ENCODE measurements around the gene LIPH. TPM values are rescaled to one million over a fixed set of nuclear protein-coding genes. Genes with fewer than 3 reads are reported as not detected.

Gene LIPH
- total and polyA plus RNA-seq, 10 donors, result 0.03 to 3.1 (median 1.1) TPM

DNA sequence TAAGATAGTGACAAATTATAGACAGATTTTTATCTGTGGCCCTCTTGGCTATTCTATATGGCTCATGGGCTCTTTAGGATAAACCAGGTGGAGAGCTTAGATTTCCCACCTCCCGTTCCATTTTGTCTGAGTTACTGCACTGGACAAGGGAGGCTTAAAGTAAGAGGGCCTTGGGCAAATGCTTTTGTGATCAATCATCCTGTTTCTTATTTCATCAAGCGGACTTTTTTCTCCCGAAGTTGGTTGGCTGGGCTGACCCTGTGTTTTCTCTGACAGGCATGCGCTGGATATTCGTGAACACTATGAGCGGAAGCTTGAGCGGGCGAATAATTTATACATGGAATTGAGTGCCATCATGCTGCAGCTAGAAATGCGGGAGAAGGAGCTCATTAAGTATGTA, 86.9 kb downstream of the LIPH start:
- no peaks in the 10 kb centered on the region for H3K9me3 ChIP-seq
- H3K4me3 ChIP-seq, result no peak overlapping the region
- intact Hi-C loops (cut with DNase I; ENCODE audit: low total_unique reads), result no loop called here
- DNase-seq, result no peak
- 89 to 97% (median 95%) methylated on average over 9 of the region's 9 CpGs for WGBS, 5 donors
- TF ChIP-seq, protein P1, sequence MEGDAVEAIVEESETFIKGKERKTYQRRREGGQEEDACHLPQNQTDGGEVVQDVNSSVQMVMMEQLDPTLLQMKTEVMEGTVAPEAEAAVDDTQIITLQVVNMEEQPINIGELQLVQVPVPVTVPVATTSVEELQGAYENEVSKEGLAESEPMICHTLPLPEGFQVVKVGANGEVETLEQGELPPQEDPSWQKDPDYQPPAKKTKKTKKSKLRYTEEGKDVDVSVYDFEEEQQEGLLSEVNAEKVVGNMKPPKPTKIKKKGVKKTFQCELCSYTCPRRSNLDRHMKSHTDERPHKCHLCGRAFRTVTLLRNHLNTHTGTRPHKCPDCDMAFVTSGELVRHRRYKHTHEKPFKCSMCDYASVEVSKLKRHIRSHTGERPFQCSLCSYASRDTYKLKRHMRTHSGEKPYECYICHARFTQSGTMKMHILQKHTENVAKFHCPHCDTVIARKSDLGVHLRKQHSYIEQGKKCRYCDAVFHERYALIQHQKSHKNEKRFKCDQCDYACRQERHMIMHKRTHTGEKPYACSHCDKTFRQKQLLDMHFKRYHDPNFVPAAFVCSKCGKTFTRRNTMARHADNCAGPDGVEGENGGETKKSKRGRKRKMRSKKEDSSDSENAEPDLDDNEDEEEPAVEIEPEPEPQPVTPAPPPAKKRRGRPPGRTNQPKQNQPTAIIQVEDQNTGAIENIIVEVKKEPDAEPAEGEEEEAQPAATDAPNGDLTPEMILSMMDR (IDR thresholded peaks at IDR 0.05 in 8 of 11, conservative IDR thresholded peaks at IDR 0.05 in 3 of 11), result no peak
- no peak for TF ChIP-seq POLR2A (IDR thresholded peaks at IDR 0.05)
- no peak for TF ChIP-seq POLR2AphosphoS5 (IDR thresholded peaks at IDR 0.05)
- H3K27ac ChIP-seq, result no peak overlapping the region
- no peaks in the 10 kb centered on the region for H3K27me3 ChIP-seq (replicated peaks in 1 of 7)
- peaks cover 0 to 6% (median 0%) of the 10 kb centered on the region in 6 donors for H3K4me1 ChIP-seq
- H3K36me3 ChIP-seq, result peaks cover 0 to 15% (median 0%) of the 10 kb centered on the region in 6 donors

DNA sequence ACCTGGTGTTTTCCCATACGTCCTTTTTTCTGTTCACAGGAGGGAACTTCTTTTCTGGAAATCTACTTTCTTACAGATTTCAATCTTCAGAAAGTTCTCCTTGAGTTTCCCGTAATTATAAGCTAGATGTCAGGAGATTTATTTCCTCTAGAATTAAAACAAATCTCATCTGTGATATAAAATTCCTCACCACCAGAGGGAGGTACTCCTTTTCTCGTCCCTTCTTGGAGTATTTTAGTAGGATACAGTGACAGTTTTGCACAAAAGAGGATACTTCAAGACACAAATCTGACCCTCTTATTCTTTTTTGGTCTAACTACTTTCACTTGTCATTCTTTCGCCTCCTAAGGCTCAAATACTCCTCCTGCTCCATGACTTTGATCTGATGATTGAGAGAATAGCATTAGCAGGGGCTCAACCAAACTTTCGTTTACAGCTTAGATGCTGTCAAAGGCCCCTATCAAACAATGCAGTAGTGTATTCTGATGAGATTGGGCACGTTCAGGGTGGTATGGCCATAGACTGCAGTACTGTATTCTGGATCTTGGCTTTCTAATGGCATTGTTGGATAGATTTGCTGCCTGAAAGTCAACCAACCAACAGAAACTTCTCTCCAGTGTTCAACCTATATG, 91.6 kb downstream of the LIPH start:
- intact Hi-C loops (cut with DNase I; ENCODE audit: low total_unique reads), result no loop called here
- H3K36me3 ChIP-seq, result peaks cover 0 to 4% (median 0%) of the 10 kb centered on the region in 6 donors
- peaks cover 0 to 2% (median 0%) of the 10 kb centered on the region in 6 donors for H3K4me1 ChIP-seq
- TF ChIP-seq POLR2AphosphoS5 (IDR thresholded peaks at IDR 0.05), result no peak
- TF ChIP-seq, protein P1 (IDR thresholded peaks at IDR 0.05 in 8 of 11, conservative IDR thresholded peaks at IDR 0.05 in 3 of 11), result peak in 6 of 11 experiments; percentile 10 to 48 (median 28)
- DNase-seq, result no peak
- no peak overlapping the region for H3K4me3 ChIP-seq
- no peaks in the 10 kb centered on the region for H3K27me3 ChIP-seq (replicated peaks in 1 of 7)
- WGBS, 5 donors, result 63 to 69% (median 67%) methylated on average over 6 of the region's 6 CpGs
- H3K27ac ChIP-seq, result peak overlapping the region in 2 of 8 donors; percentile 7 to 33
- H3K9me3 ChIP-seq, result no peaks in the 10 kb centered on the region

DNA sequence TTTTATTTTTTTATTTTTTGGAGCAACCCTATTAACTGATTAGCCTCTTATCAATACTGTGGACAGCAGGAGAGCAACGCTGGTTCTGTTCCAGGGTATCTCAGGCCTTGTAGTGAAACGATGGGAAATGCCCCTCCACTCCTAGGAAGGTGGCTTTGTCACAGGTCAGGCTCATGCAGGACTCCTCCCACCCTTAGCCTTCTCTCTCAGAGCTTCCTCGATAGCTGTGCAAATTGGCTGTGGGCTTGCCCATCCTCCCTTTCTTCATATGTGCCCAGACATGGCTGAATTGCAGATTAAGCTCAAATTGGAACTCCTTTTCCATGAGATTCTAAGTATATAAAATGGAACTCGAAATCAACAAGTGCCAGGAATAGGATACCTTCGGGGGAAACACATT, 92.1 kb downstream of the LIPH start:
- 63 to 84% (median 73%) methylated on average over 5 of the region's 5 CpGs for WGBS, 5 donors
- no peak for DNase-seq
- Histone ChIP-seq H3K27me3 (replicated peaks in 1 of 7) (no peaks in the 10 kb centered on the region), H3K27ac (peak overlapping the region in 2 of 8 donors; percentile 7 to 33), H3K4me3 (no peak overlapping the region), H3K4me1 (no peaks in the 10 kb centered on the region), H3K36me3 (peaks cover 0 to 4% (median 0%) of the 10 kb centered on the region in 6 donors), H3K9me3 (no peaks in the 10 kb centered on the region)
- intact Hi-C loops (cut with DNase I; ENCODE audit: low total_unique reads), result no loop called here
- TF ChIP-seq POLR2A (IDR thresholded peaks at IDR 0.05) (no peak), POLR2AphosphoS5 (IDR thresholded peaks at IDR 0.05) (no peak)
- TF ChIP-seq, protein P1 (IDR thresholded peaks at IDR 0.05 in 8 of 11, conservative IDR thresholded peaks at IDR 0.05 in 3 of 11), result no peak

DNA sequence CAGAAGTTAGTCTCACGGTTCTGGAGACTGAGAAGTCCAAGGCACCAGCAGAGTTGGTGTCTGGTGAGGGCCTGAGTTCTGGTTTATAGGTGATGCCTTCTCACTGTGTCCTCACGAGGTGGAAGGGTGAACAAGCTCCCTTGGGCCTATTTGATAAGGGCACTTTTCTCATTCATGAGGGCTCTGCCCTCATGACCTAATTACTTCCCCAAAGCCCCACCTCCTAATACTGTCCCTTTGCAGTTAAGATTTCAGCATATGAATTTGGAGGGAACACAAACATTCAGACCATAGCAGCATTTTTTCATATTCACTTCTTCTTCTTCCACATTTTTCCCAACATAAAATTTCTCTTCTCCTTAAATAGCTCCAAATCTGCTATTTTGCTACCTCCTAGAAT, 95.0 kb downstream of the LIPH start:
- 52 to 84% (median 75%) methylated on average over 2 of the region's 2 CpGs for WGBS, 5 donors
- no peaks in the 10 kb centered on the region for H3K36me3 ChIP-seq
- H3K27me3 ChIP-seq (replicated peaks in 1 of 7), result no peaks in the 10 kb centered on the region
- no peak overlapping the region for H3K4me3 ChIP-seq
- H3K9me3 ChIP-seq, result no peaks in the 10 kb centered on the region
- intact Hi-C loops (cut with DNase I; ENCODE audit: low total_unique reads), result no loop called here
- H3K27ac ChIP-seq, result no peak overlapping the region
- no peak for DNase-seq
- TF ChIP-seq POLR2A (IDR thresholded peaks at IDR 0.05), result no peak
- TF ChIP-seq, protein P1 (IDR thresholded peaks at IDR 0.05 in 8 of 11, conservative IDR thresholded peaks at IDR 0.05 in 3 of 11), result no peak
- no peak for TF ChIP-seq POLR2AphosphoS5 (IDR thresholded peaks at IDR 0.05)
- no peaks in the 10 kb centered on the region for H3K4me1 ChIP-seq

Other genes starting within 250 kb of the LIPH start
- 10 to 100 TPM; 13.2 to 20.9 (median 16.6) TPM for gene MAP3K13, start 189.5 kb downstream of the LIPH start, total RNA-seq
- 10 to 100 TPM; 13.9 to 20.1 (median 14.9) TPM for gene MAP3K13, start 189.5 kb downstream of the LIPH start, polyA plus RNA-seq
- gene TMEM41A, start 53.6 kb downstream of the LIPH start, total RNA-seq, result 10 to 100 TPM; 19.9 to 37.8 (median 26.8) TPM
- gene TMEM41A, start 53.6 kb downstream of the LIPH start, polyA plus RNA-seq, result 1 to 10 TPM; 5.9 to 9.5 (median 6.7) TPM
- 10 to 100 TPM; 19.2 to 40.0 (median 34.7) TPM for gene SENP2, start 33.7 kb upstream of the LIPH start, total RNA-seq
- gene SENP2, start 33.7 kb upstream of the LIPH start, polyA plus RNA-seq, result 1 to 10 TPM; 4.8 to 8.7 (median 5.2) TPM